GM12892 (cell line): Measurements from ENCODE around the gene MET.

Experiments used
- DNase-seq: peaks from one replicate; pipeline ENCODE4 v3.0.0; 2011; ENCODE audit not compliant: insufficient read length
- FAIRE-seq: peaks from 2 replicates; lab custom pipeline; 2011; peaks lifted over from hg19 to GRCh38; lab: Jason Lieb, UNC
- POLR2A ChIP-seq: IDR thresholded peaks from 2 replicates; pipeline ENCODE4 v1.6.1; 2011; ENCODE audit warnings: low read depth, low read length, control low read depth
- POLR2AphosphoS5 ChIP-seq: IDR thresholded peaks from 2 replicates; pipeline ENCODE4 v1.6.1; 2011; ENCODE audit warnings: low read depth, low read length, control low read depth
- TAF1 ChIP-seq: IDR thresholded peaks from 2 replicates; pipeline ENCODE4 v1.6.1; 2011; ENCODE audit warnings: low read depth, mild to moderate bottlenecking, control low read depth, low read length, borderline replicate concordance

Gene MET

GRCh38 chr7:116671111-116671510 lies 885 bp upstream of the MET start:
- DNase-seq (no peak), FAIRE-seq (no peak)
- TF ChIP-seq POLR2AphosphoS5 (no peak), POLR2A (no peak), TAF1 (no peak)

GRCh38 chr7:116672596-116673456 lies 830 bp downstream of the MET start:
- no peak for FAIRE-seq
- no peak for DNase-seq
- TF ChIP-seq TAF1 (no peak), POLR2A (no peak), POLR2AphosphoS5 (no peak)

GRCh38 chr7:116673457-116673865 lies 1.5 kb downstream of the MET start:
- no peak for FAIRE-seq

GRCh38 chr7:116674508-116675173 lies 2.6 kb downstream of the MET start:
- FAIRE-seq (no peak), DNase-seq (no peak)
- TF ChIP-seq POLR2A (no peak), TAF1 (no peak), POLR2AphosphoS5 (no peak)

More at GRCh38 chr7:116673457-116673865, 1.5 kb downstream of the MET start:
- no peak for DNase-seq
- TF ChIP-seq POLR2AphosphoS5 (no peak), POLR2A (no peak), TAF1 (no peak)

GRCh38 chr7:116675812-116676355 lies 3.9 kb downstream of the MET start:
- FAIRE-seq (no peak), DNase-seq (no peak)
- TF ChIP-seq POLR2A = no peak
- TF ChIP-seq TAF1 = no peak
- TF ChIP-seq POLR2AphosphoS5 = no peak

GRCh38 chr7:116678780-116679179 lies 6.8 kb downstream of the MET start:
- DNase-seq = no peak
- TF ChIP-seq TAF1 (no peak), POLR2A (no peak)
- FAIRE-seq = no peak

- TF ChIP-seq POLR2AphosphoS5 = no peak
- no peak for TF ChIP-seq POLR2A
- no peak for TF ChIP-seq TAF1
- DNase-seq = no peak
- FAIRE-seq = peak; percentile 80
Observed at GRCh38 chr7:116679500-116679899, 7.5 kb downstream of the MET start.

GRCh38 chr7:116683786-116684185 lies 11.8 kb downstream of the MET start:
- TF ChIP-seq POLR2AphosphoS5 = no peak
- no peak for TF ChIP-seq TAF1
- no peak for TF ChIP-seq POLR2A
- DNase-seq (peak; percentile 23), FAIRE-seq (peak; percentile 62)

- DNase-seq = no peak
- TF ChIP-seq TAF1 (no peak), POLR2A (no peak), POLR2AphosphoS5 (no peak)
- FAIRE-seq = no peak
Observed at GRCh38 chr7:116686033-116686432, 14.0 kb downstream of the MET start.

GRCh38 chr7:116686812-116687419 lies 14.9 kb downstream of the MET start:
- FAIRE-seq (no peak), DNase-seq (no peak)
- TF ChIP-seq POLR2A (no peak), POLR2AphosphoS5 (no peak), TAF1 (no peak)

GRCh38 chr7:116687801-116688201 lies 15.8 kb downstream of the MET start:
- no peak for DNase-seq
- no peak for FAIRE-seq
- TF ChIP-seq POLR2AphosphoS5 (no peak), POLR2A (no peak), TAF1 (no peak)
